ENCODE results near the gene GTF2A1L. TPM values are rescaled to one million over a fixed set of nuclear protein-coding genes. Genes with fewer than 3 reads are reported as not detected.
"Not testable (repeated sequence)": the region's sequence is repeated elsewhere in the genome, so short reads cannot be mapped to it uniquely, and the experiment has no call there.

GTF2A1L gene
- total and polyA plus RNA-seq, 2 donors from 2014 or later, result 0.76 to 2.7 TPM

DNA sequence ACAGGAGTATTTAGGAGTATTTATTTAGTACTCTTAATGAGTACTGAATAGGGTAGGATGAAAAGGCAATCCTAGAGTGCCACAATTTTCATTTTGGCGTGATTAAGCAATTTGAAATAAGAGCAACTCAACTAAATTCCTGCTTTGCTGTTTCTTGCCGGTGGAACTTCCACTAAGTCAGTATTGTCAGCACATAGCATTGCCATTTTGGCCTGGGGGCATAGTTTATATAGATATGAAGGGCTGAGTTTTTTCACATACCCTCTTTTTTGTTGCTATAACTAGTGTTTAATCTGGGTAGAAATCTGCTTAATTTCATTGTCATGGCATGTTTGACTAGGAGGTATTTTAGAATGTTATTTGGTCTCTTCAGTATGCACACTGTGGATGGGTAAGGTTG lies 1.9 kb downstream of the GTF2A1L start:
- Histone ChIP-seq H3K4me1 (ENCODE audit: control insufficient read depth in 2 of 3, insufficient read depth in 2 of 3, low read depth in 1 of 3, low read length in 3 of 3) (no peaks in the 10 kb centered on the region), H3K9me3 (ENCODE audit: control insufficient read depth in 2 of 3, insufficient read depth in 1 of 3, low read length in 3 of 3) (no peaks in the 10 kb centered on the region), H3K36me3 (ENCODE audit: control insufficient read depth in 2 of 3, insufficient read depth in 3 of 3, low read length in 3 of 3) (no peaks in the 10 kb centered on the region), H3K9ac (ENCODE audit: low read length in 3 of 3) (no peak overlapping the region), H3K27me3 (ENCODE audit: control insufficient read depth, insufficient read depth, low read length) (no peaks in the 10 kb centered on the region), H3K4me3 (ENCODE audit: low read length in 3 of 3) (no peak overlapping the region), H3K27ac (ENCODE audit: low read depth in 2 of 2, low read length in 2 of 2) (no peak overlapping the region)
- no peak for FAIRE-seq
- TF ChIP-seq CTCF (IDR thresholded peaks at IDR 0.05; ENCODE audit: borderline replicate concordance, extremely low read depth, insufficient read depth), result no peak
- intact Hi-C loops (cut with DNase I), result no loop called here
- no peak for DNase-seq

DNA sequence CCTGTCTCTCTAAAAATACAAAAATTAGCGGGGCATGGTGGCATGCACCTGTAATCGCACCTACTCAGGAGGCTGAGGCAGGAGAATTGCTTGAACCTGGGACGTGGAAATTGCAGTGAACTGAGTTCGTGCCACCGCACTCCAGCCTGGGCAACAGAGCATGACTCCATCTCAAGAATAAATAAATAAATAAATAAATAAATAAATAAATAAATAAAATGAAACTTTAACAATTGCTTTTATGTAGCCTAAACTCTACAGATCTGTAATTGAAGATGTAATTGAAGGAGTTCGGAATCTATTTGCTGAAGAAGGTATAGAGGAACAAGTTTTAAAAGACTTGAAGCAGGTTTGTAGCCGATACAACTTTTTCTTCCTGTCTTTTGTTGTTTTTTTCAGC lies 2.9 kb downstream of the GTF2A1L start:
- no peak for DNase-seq
- FAIRE-seq, result no peak
- intact Hi-C loops (cut with DNase I), result no loop called here

GRCh38 chr2:48622691-48623090 lies 5.0 kb downstream of the GTF2A1L start:
- H3K27ac ChIP-seq (ENCODE audit: low read depth in 2 of 2, low read length in 2 of 2); DNase-seq; intact Hi-C loops (cut with DNase I); FAIRE-seq; H3K4me1 ChIP-seq (ENCODE audit: control insufficient read depth in 2 of 3, insufficient read depth in 2 of 3, low read depth in 1 of 3, low read length in 3 of 3); H3K36me3 ChIP-seq (ENCODE audit: control insufficient read depth in 2 of 3, insufficient read depth in 3 of 3, low read length in 3 of 3); H3K4me3 ChIP-seq (ENCODE audit: low read length in 3 of 3); H3K9ac ChIP-seq (ENCODE audit: low read length in 3 of 3); H3K27me3 ChIP-seq (ENCODE audit: control insufficient read depth, insufficient read depth, low read length); H3K9me3 ChIP-seq (ENCODE audit: control insufficient read depth in 2 of 3, insufficient read depth in 1 of 3, low read length in 3 of 3): not testable (repeated sequence)

More for the DNA sequence above, 2.9 kb downstream of the GTF2A1L start:
- no peaks in the 10 kb centered on the region for H3K9me3 ChIP-seq (ENCODE audit: control insufficient read depth in 2 of 3, insufficient read depth in 1 of 3, low read length in 3 of 3)
- H3K4me1 ChIP-seq (ENCODE audit: control insufficient read depth in 2 of 3, insufficient read depth in 2 of 3, low read depth in 1 of 3, low read length in 3 of 3), result no peaks in the 10 kb centered on the region
- H3K4me3 ChIP-seq (ENCODE audit: low read length in 3 of 3), result no peak overlapping the region
- H3K27me3 ChIP-seq (ENCODE audit: control insufficient read depth, insufficient read depth, low read length), result no peaks in the 10 kb centered on the region
- H3K27ac ChIP-seq (ENCODE audit: low read depth in 2 of 2, low read length in 2 of 2), result no peak overlapping the region
- H3K36me3 ChIP-seq (ENCODE audit: control insufficient read depth in 2 of 3, insufficient read depth in 3 of 3, low read length in 3 of 3), result no peaks in the 10 kb centered on the region
- H3K9ac ChIP-seq (ENCODE audit: low read length in 3 of 3), result no peak overlapping the region
- TF ChIP-seq CTCF (IDR thresholded peaks at IDR 0.05; ENCODE audit: borderline replicate concordance, extremely low read depth, insufficient read depth), result no peak

DNA sequence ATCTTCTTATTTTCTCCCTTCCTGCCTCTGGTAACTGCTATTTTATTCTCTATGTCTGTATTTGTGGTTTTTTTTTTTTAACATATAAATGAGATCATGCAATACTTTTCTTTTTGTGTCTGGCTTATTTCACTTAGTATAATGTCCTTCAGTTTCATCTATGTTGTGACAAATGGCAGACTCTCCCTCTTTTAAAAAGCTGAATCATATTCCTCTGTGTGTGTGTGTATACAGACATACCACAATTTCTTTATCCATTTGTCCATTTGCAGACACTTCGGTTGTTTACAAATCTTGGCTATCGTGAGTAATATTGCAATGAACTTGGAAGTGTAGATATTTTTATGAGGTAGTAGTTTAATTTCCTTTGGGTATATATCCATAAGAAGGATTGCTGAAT lies 7.0 kb downstream of the GTF2A1L start:
- DNase-seq (no peak), FAIRE-seq (no peak)
- Histone ChIP-seq H3K27ac (ENCODE audit: low read depth in 2 of 2, low read length in 2 of 2) (no peak overlapping the region), H3K4me1 (ENCODE audit: control insufficient read depth in 2 of 3, insufficient read depth in 2 of 3, low read depth in 1 of 3, low read length in 3 of 3) (no peaks in the 10 kb centered on the region), H3K4me3 (ENCODE audit: low read length in 3 of 3) (no peak overlapping the region), H3K9me3 (ENCODE audit: control insufficient read depth in 2 of 3, insufficient read depth in 1 of 3, low read length in 3 of 3) (peaks cover 0 to 3% (median 0%) of the 10 kb centered on the region in 3 donors), H3K27me3 (ENCODE audit: control insufficient read depth, insufficient read depth, low read length) (no peaks in the 10 kb centered on the region), H3K9ac (ENCODE audit: low read length in 3 of 3) (no peak overlapping the region), H3K36me3 (ENCODE audit: control insufficient read depth in 2 of 3, insufficient read depth in 3 of 3, low read length in 3 of 3) (no peaks in the 10 kb centered on the region)
- no peak for TF ChIP-seq CTCF (IDR thresholded peaks at IDR 0.05; ENCODE audit: borderline replicate concordance, extremely low read depth, insufficient read depth)
- intact Hi-C loops (cut with DNase I), result no loop called here
